ENCODE results near the gene LRRD1.
"Not testable (repeated sequence)": the region's sequence is repeated elsewhere in the genome, so short reads cannot be mapped to it uniquely, and the experiment has no call there.

Gene LRRD1

DNA sequence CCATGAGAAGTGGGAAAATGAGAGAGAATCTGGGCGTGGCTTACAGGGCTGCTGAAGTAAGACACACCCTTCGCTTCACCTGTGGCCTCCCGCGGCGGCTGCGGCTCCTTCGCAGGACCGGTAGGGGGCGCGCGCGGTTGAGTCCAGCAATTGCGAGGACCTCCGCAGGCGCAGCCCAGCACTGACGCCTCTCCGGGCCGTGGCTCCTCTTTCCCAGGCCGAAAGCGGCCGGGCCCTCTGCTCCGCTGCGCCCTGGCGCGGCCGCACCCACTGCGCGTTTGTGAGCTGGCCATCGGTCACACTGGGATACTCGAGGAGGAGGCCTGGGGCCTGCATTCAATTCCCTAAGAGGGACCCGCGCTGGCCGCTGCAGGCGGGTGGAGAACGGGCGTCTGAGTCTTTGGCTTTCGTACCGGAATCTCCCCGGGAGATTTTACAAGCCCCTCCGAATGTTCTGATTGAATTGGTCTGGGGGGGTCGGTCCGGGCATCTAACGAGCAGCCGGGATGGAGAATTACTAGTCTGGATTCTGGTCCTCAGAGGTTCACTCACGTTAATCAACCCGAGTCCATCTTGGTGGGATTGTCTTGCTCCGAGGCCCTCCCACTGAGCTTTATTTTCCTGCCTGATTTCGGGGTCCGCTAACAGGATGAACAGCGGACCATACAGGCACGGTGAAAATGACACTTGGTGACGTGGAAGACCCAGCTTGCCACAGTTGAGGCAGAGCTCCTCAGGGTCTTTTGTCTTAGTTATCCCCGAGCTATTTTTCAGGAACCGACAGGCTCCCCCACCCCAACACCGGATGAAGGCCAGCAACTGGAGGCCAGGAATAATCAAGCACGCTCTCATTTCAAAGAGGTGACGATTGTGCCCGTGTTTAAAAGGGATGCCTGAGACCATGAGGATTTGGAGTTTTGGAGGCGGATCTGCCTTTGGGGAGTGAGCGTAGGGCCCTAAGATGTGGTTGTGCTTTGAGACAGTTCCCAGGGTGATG is at the start of gene LRRD1:
TSS of gene LRRD1 (minus strand) at position 215 of the 997 bp plus-strand sequence. CDS start 13,940 bp downstream, outside the sequence.
- DNase-seq (ENCODE audit: low read depth, low spot score): peak; percentile 94

DNA sequence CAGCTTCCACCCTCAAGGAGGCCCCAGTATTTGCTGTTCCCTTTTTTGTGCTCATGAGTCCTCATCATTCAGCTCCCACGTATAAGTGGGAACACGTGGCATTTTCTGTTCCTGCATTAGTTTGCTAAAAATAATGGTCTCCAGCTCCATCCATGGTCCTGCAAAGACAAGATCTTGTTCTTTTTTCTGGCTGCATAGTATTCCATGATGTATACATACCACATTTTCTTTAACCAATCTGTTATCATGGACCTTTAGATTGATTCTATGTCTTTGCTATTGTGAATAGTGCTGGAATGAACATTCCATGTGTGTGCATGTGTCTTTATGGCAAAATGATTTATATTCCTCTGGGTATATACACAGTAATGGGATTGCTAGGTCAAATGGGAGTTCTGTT is 49.8 kb upstream of the LRRD1 start:
- DNase-seq (ENCODE audit: low read depth, low spot score): no peak

DNA sequence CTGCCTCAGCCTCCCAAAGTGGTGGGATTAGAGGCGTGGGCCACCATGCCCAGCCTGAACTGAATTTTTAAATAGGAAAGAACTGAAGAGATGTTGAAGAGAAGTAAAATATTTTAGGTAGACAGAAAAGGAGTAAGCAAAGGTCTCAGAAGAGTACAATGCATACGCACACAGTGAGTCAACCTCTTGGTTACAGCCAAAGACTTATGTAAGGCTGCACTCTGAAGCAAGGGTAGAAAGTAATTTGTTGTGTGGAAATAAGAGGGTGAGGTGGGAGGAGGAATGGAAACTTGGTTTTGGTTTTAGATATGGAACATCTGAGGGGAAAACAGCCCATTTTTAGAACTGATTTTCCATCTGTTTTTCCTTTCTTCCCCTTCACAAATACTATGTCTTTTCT is 49.2 kb upstream of the LRRD1 start:
- no peak for DNase-seq (ENCODE audit: low read depth, low spot score)

DNA sequence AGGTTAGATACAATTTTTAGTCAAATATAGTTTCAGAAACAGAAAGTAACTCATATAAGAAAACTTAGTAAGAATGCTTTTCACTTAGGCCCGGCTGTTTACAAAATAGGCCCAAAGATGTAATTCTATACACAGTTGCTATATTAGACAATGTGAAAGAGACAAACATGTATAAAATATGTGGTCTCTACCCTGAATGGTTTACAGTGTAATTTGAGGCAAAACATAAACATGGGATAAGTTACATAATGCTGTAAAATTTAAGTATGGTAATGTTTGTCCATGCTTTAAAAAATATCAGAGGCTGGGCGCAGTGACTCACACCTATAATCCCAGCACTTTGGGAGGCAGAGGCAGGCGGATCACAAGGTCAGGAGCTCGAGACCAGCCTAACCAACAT is 48.0 kb upstream of the LRRD1 start:
- DNase-seq (ENCODE audit: low read depth, low spot score): no peak

DNA sequence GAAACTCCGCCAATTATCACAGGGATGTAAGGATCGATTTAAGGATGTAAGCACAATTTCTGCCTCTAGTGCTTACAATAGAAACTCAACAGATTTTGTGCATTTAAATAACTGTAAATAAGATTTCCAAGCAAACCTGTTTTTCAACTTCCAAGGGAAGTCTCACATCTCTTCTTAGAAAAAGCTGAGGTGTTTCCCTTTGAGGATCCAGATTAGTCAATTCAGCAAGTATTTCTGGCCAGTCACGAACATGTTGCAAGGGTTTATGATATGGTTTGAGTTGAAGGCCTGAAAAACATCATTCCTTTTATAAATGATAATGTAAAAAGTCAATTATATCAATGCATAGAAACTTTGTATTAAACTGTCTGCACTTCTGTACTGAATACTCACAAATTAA is 42.8 kb upstream of the LRRD1 start:
- no peak for DNase-seq (ENCODE audit: low read depth, low spot score)

DNA sequence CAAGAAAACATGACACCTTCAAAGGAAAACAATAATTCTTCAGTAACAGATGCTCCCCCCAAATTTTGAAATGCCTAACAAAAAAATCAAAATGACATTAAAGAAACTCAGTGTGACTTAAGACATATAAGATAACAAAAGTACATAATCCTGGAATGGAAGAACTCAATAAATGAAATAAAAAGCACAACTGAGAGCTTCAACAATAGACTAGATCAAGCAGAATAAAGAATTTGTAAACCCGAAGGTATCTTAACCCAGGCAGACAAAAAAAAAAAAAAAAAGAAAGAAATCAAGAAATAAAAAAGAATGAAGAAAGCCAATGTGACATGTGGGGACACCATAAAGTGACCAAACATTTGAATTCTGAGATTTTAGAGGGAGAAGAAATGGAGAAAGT is 27.7 kb upstream of the LRRD1 start:
- DNase-seq (ENCODE audit: low read depth, low spot score): no peak

GRCh38 chr7:92205987-92206386 is 27.0 kb upstream of the LRRD1 start:
- no peak for DNase-seq (ENCODE audit: low read depth, low spot score)

- no peak for DNase-seq (ENCODE audit: low read depth, low spot score)
These were observed 21.8 kb upstream of the LRRD1 start for GRCh38 chr7:92200791-92201190.

DNA sequence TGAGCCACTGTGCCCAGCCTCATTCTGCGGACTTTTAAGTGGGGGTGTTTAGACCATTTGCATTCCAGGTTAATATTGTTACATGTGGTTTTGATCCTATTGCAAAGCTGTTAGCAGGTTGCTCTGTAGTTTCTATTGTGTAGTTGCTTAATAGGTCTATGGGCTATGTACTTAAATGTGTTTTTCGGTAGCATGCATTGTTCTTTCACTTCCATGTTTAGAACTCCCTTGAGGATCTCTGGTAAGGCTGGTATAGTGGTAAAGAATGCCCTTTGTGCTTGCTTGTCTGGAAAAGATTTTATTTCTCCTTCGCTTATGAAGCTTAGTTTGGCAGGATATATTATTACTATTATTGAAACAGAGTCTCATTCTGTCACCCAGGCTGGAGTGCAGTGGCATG is 13.4 kb upstream of the LRRD1 start:
- no peak for DNase-seq (ENCODE audit: low read depth, low spot score)

DNA sequence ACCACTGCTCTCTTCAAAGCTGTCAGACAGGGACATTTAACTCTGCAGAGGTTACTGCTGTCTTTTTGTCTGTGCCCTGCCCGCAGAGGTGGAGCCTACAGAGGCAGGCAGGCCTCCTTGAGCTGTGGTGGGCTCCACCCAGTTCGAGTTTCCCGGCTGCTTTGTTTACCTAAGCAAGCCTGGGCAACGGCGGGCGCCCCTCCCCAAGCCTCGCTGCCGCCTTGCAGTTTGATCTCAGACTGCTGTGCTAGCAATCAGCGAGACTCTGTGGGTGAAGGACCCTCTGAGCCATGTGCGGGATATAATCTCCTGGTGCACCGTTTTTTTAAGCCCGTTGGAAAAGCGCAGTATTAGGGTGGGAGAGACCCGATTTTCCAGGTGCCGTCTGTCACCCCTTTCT is 10.3 kb upstream of the LRRD1 start:
- not testable (repeated sequence) for DNase-seq (ENCODE audit: low read depth, low spot score)

GRCh38 chr7:92184294-92184693 is 5.4 kb upstream of the LRRD1 start:
- DNase-seq (ENCODE audit: low read depth, low spot score): not testable (repeated sequence)

- DNase-seq (ENCODE audit: low read depth, low spot score): peak; percentile 6
These were observed 1.6 kb downstream of the LRRD1 start for GRCh38 chr7:92177362-92177761.

DNA sequence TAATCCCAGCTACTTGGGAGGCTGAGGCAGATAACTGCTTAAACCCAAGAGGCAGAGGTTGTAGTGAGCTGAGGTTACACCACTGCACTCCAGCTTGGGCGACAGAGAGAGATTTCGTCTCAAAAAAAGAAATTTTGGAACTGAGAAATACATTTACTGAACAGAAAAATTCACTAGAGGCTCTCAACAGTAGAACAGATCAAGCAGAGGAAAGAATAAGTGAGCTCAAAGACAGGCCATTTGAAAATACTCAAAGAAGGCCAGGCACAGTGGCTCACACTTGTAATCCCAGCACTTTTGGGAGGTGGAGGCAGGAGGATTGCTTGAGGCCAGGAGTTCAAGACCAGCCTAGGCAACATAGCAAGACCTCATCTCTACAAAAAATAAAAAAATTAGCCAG is 9.4 kb downstream of the LRRD1 start:
- DNase-seq (ENCODE audit: low read depth, low spot score): not testable (repeated sequence)

- DNase-seq (ENCODE audit: low read depth, low spot score): no peak
These were observed 17.7 kb downstream of the LRRD1 start for GRCh38 chr7:92161271-92161670.

- DNase-seq (ENCODE audit: low read depth, low spot score): peak; percentile 91
These were observed 20.0 kb downstream of the LRRD1 start for GRCh38 chr7:92158660-92159575.

GRCh38 chr7:92156990-92157389 is 22.0 kb downstream of the LRRD1 start:
- DNase-seq (ENCODE audit: low read depth, low spot score): no peak

- DNase-seq (ENCODE audit: low read depth, low spot score): no peak
These were observed 23.7 kb downstream of the LRRD1 start for GRCh38 chr7:92155108-92155739.

- DNase-seq (ENCODE audit: low read depth, low spot score): no peak
These were observed 28.4 kb downstream of the LRRD1 start for GRCh38 chr7:92150450-92151017.

GRCh38 chr7:92149736-92150239 is 29.2 kb downstream of the LRRD1 start:
- no peak for DNase-seq (ENCODE audit: low read depth, low spot score)

DNA sequence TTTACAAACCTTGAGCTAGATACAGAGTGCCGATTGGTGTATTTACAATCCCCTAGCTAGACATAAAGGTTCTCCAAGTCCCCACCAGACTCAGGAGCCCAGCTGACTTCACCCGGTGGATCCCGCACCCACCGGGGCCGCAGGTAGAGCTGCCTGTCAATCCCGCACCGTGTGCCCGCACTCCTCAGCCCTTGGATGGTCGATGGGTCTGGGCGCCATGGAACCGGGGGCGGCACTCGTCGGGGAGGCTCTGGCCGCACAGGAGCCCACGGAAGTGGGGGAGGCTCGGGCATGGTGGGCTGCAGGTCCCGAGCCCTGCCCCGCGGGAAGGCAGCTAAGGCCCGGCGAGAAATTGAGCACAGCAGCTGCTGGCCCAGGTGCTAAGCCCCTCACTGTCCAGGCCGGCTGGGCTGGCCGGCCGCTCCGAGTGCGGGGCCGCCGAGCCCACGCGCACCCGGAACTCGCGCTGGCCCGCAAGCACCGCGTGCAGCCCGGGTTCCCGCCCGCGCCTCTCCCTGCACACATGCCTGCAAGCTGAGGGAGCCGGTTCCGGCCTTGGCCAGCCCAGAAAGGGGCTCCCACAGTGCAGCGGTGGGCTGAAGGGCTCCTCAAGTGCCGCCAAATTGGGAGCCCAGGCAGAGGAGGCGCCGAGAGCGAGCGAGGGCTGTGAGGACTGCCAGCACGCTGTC is 35.6 kb downstream of the LRRD1 start:
- not testable (repeated sequence) for DNase-seq (ENCODE audit: low read depth, low spot score)

- DNase-seq (ENCODE audit: low read depth, low spot score): not testable (repeated sequence)
These were observed 36.2 kb downstream of the LRRD1 start for GRCh38 chr7:92142791-92143190.
